ENCODE measurements around the gene SCAF8.

- no peak for TF ChIP-seq CTCF (IDR thresholded peaks at IDR 0.05)
- no peak for TF ChIP-seq EZH2 (IDR thresholded peaks at IDR 0.05; ENCODE audit: borderline replicate concordance, insufficient read depth, low read depth, low read length, poor library complexity, severe bottlenecking)
These were observed 7.4 kb downstream of the SCAF8 start for GRCh38 chr6:154740658-154741057.
